ENCODE measurements around the gene NR4A1.

DNA sequence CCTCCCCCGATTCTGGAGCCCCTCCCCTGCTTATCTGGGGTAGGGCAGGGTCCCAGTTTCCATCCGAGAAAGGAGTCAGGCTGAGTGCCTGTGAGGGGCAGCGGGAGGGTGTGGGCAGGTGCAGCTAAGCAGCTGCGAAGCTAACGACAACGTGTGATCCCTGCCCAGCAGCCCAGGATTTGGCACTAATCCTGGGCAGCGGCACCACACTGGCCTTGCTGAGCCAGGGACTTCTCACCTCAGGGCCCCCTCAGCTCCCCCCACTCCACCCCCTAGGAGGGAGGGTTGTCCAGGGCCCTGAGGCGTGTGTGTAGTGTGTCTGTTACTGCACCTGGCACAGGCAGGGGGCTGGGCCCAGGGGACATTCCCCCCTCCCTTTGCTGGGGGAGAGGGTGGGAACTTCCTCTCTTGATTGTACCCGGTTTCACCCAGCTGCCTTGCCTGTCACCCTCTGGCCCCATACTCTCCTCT, 30.1 kb downstream of the NR4A1 start:
- TF ChIP-seq POLR2A (IDR thresholded peaks at IDR 0.05) (no peak), CTCF (IDR thresholded peaks at IDR 0.05) (no peak)
